Adrenal gland (tissue), 5 donors: Measurements from ENCODE around the gene VEGFC.

Experiments used
- POLR2A ChIP-seq, 2 donors: fragments of 450-650 bp; IDR thresholded peaks; one replicate each; pipeline ENCODE4 v1.6.1; 2017; ENCODE audit warnings: antibody characterized with exemption in 2 of 2, mild to moderate bottlenecking in 2 of 2, moderate library complexity in 1 of 2
- TF ChIP-seq, protein P1 (sequence below), 6 experiments: fragments of 450-650 bp in 4 of 6; fragments of 200-600 bp in 2 of 6; sonication (generic) in 1 of 6; IDR thresholded peaks; 1 replicate in 5 of 6; 2 replicates in 1 of 6; pipeline versions ENCODE4 v1.5.1 to v1.8.0; 2016 to 2021; ENCODE audit warnings: antibody characterized with exemption in 6 of 6, mild to moderate bottlenecking in 2 of 6, moderate library complexity in 1 of 6
- donor health status: DM: no; HTN: no; CAD: no.

DNA sequence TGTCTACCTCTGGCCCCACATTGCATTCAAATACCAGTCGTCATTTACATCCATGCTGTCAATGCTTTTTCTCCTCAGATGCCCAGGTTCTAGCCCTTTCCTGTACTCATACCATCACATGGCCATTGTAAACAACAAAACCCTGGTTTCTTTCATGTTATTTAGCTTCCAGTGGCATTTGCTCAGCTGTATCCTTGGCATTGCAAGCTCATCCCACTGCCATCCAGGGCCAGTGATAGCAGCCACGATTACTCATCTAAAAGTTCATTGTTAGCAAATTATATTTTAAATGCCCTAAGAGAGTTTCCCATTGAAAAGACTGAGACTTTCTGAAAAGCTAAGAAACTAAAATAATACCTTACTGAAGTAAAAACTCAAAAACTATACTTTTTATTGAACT, 34.0 kb downstream of the VEGFC start:
- TF ChIP-seq, protein P1, sequence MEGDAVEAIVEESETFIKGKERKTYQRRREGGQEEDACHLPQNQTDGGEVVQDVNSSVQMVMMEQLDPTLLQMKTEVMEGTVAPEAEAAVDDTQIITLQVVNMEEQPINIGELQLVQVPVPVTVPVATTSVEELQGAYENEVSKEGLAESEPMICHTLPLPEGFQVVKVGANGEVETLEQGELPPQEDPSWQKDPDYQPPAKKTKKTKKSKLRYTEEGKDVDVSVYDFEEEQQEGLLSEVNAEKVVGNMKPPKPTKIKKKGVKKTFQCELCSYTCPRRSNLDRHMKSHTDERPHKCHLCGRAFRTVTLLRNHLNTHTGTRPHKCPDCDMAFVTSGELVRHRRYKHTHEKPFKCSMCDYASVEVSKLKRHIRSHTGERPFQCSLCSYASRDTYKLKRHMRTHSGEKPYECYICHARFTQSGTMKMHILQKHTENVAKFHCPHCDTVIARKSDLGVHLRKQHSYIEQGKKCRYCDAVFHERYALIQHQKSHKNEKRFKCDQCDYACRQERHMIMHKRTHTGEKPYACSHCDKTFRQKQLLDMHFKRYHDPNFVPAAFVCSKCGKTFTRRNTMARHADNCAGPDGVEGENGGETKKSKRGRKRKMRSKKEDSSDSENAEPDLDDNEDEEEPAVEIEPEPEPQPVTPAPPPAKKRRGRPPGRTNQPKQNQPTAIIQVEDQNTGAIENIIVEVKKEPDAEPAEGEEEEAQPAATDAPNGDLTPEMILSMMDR (IDR thresholded peaks at IDR 0.05), result no peak
- no peak for TF ChIP-seq POLR2A (IDR thresholded peaks at IDR 0.05)
